HFF-Myc (cell line): Measurements from ENCODE around the gene IDS.

Experiments used
- DNase-seq: peaks from one replicate; pipeline ENCODE4 v3.0.0-alpha.2; 2011; ENCODE audit warnings: low read depth; ENCODE audit errors: extremely low read depth
- H3K4me3 ChIP-seq: replicated peaks from 2 replicates; pipeline ENCODE4 v1.5.1; 2011; ENCODE audit warnings: low read depth, mild to moderate bottlenecking, control low read depth, low read length
- TF ChIP-seq, protein P1 (sequence below): IDR thresholded peaks from 2 replicates; pipeline ENCODE4 v1.5.1; 2012; ENCODE audit warnings: mild to moderate bottlenecking, low read depth, low read length, control low read depth; ENCODE audit errors: missing control alignments

IDS gene

GRCh38 chrX:149458586-149458985 is 46.5 kb downstream of the IDS start:
- H3K4me3 ChIP-seq, result no peak overlapping the region
- TF ChIP-seq, protein P1, sequence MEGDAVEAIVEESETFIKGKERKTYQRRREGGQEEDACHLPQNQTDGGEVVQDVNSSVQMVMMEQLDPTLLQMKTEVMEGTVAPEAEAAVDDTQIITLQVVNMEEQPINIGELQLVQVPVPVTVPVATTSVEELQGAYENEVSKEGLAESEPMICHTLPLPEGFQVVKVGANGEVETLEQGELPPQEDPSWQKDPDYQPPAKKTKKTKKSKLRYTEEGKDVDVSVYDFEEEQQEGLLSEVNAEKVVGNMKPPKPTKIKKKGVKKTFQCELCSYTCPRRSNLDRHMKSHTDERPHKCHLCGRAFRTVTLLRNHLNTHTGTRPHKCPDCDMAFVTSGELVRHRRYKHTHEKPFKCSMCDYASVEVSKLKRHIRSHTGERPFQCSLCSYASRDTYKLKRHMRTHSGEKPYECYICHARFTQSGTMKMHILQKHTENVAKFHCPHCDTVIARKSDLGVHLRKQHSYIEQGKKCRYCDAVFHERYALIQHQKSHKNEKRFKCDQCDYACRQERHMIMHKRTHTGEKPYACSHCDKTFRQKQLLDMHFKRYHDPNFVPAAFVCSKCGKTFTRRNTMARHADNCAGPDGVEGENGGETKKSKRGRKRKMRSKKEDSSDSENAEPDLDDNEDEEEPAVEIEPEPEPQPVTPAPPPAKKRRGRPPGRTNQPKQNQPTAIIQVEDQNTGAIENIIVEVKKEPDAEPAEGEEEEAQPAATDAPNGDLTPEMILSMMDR, result no peak
- no peak for DNase-seq

- TF ChIP-seq, protein P1, result no peak
- no peak for DNase-seq
- H3K4me3 ChIP-seq, result no peak overlapping the region
Measured at GRCh38 chrX:149456476-149457245, 48.4 kb downstream of the IDS start.

- DNase-seq, result no peak
- TF ChIP-seq, protein P1, result no peak
- H3K4me3 ChIP-seq, result no peak overlapping the region
Measured at GRCh38 chrX:149455934-149456333, 49.2 kb downstream of the IDS start.

DNA sequence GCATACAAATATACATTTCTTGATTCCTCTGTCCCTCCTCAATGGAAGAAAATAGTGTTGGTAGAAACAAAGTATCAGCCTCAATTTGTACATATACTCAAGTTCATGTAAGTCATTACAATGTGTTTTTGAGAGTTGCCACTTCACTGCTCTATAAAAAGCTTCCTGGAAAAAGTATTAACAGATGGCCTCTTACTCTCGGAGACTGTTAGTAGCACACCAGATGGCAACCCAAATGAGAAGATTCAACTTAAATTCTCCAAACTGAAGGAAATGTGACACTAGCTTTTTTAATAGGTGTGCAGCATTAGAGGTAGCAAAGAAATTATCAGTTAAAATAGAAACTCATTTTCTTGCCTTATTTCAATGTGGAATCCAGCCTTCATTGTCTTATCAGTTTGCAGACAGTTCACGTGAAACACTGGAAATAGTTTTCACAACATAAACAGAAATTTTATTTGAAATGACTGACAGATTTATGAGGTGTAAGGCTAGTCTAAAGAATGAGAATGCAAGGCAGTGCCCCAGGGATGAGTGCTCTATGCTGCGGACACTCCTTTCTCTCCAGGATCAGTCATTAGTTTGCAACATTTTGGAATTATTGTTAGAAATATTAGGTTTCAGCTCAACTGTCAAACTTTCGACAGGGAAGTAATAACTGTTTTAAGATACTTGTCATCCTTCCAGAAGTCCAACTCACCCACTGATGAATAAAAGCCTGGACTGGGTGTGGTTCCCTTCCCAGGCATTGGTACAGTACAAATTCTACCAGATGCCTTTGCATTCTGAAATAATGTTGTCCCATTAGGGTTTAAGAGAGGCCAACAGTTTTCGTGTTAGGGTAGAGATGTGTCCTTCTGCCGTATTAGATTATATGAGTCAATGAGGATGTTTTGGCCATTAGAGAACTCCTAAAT is 50.9 kb downstream of the IDS start:
- DNase-seq, result peak; percentile 14
- TF ChIP-seq, protein P1, result no peak
- H3K4me3 ChIP-seq, result no peak overlapping the region

DNA sequence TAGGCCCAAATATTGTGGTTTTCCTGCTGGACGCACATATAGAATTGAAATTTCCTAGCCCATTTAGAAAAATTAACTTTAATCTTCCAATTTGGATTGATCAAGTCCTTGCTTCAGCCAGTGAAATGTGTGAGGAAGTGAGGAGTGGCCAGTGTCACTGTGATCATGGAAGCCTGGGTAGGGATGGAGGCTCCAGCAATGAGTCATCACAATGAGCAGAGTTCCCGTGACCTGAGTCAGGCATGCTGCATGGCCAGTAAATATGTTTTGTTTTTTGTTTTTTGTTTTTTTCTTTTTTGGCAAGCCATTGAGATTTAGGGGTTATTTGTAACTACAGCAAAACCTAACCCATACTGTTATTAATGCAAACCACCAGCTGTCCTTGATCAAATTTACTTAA is 52.1 kb downstream of the IDS start:
- H3K4me3 ChIP-seq, result no peak overlapping the region
- TF ChIP-seq, protein P1, result no peak
- DNase-seq, result peak; percentile 39

DNA sequence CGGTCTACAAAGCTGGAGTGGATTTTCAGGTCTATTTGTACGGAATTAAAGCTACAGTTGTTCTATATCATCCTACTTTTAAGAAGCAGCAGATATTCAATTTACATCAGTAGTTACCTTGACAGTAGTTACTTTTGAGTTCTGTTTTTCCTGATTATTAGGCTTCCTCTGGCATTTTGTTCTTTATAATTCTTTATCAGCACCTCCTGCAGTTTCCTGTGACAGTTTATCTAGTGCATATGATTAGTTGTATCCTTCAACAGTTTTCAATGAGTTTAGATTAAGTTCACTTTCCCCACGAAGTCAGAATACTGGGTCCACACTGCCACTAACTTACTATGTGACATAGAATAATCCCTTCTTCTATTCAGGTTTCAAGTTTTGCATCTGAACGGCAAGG is 71.7 kb downstream of the IDS start:
- DNase-seq, result no peak
- TF ChIP-seq, protein P1, result no peak
- H3K4me3 ChIP-seq, result no peak overlapping the region
